PFSK-1 (cell line): Measurements from ENCODE around the gene TWNK.

Experiments
- FOXP2 ChIP-seq: optimal IDR thresholded peaks from 2 replicates; pipeline ENCODE3; 2011; ENCODE audit warnings: borderline replicate concordance, control low read depth, inconsistent platforms; ENCODE audit not compliant: insufficient read depth; ENCODE audit errors: extremely low read length, extremely low read depth
- POLR2AphosphoS5 ChIP-seq: IDR thresholded peaks from 2 replicates; pipeline ENCODE4 v1.6.1; 2012; ENCODE audit warnings: low read depth, mild to moderate bottlenecking, control low read depth, low read length, moderate library complexity
- REST ChIP-seq, 2 experiments: IDR thresholded peaks; 2 replicates each; pipeline versions ENCODE4 v1.6.1 to v1.8.0; 2011 to 2012; ENCODE audit warnings: low read depth in 2 of 2, low read length in 2 of 2, control low read depth in 1 of 2, inconsistent platforms in 1 of 2, mild to moderate bottlenecking in 1 of 2, moderate library complexity in 1 of 2; ENCODE audit not compliant: insufficient read depth in 1 of 2
- SIN3A ChIP-seq: IDR thresholded peaks from 2 replicates; pipeline ENCODE4 v1.6.1; 2012; ENCODE audit warnings: mild to moderate bottlenecking, low read length, moderate library complexity, borderline replicate concordance; ENCODE audit not compliant: insufficient read depth
- TAF1 ChIP-seq: IDR thresholded peaks from 2 replicates; pipeline ENCODE4 v1.6.1; 2012; ENCODE audit warnings: low read length, control low read depth, borderline replicate concordance; ENCODE audit not compliant: insufficient read depth

Gene TWNK

DNA sequence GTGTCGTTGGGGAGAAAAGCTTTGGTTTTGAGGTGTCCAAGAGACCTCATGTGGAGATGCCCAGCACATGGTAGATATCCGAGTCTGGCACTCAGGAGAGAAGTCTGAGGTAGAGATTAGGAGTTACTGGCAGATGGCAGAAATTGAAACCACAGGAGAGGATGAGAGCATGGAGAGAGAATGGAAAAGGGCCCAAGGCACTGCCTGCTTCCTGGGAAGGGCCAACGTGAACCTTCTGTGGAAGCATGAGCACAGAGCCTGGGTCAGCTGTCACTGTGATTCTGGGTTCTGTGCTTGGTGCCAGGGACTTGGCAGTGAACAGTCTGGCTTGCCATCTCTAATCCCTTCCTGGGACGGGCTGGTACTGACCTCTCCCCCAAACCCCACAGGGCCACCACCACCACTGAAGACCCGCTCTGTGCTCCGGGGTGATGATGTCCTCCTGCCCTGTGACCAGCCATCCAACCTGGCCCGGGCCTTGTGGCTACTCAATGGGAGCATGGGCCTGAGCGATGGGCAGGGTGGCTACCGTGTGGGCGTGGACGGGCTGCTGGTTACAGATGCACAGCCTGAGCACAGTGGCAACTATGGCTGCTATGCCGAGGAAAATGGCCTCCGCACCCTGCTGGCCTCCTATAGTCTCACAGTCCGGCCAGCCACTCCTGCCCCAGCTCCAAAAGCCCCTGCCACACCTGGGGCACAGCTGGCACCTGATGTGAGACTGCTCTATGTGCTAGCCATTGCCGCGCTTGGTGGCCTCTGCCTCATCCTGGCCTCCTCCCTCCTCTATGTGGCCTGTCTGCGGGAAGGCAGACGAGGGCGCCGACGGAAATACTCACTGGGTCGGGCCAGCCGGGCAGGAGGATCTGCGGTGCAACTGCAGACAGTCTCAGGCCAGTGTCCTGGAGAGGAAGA, 4.2 kb upstream of the TWNK start:
- TF ChIP-seq REST (IDR thresholded peaks at IDR 0.05; ENCODE audit: insufficient read depth in 1 of 2, low read depth in 2 of 2, low read length in 2 of 2) (no peak), POLR2AphosphoS5 (no peak), SIN3A (no peak), TAF1 (no peak), FOXP2 (no peak)

DNA sequence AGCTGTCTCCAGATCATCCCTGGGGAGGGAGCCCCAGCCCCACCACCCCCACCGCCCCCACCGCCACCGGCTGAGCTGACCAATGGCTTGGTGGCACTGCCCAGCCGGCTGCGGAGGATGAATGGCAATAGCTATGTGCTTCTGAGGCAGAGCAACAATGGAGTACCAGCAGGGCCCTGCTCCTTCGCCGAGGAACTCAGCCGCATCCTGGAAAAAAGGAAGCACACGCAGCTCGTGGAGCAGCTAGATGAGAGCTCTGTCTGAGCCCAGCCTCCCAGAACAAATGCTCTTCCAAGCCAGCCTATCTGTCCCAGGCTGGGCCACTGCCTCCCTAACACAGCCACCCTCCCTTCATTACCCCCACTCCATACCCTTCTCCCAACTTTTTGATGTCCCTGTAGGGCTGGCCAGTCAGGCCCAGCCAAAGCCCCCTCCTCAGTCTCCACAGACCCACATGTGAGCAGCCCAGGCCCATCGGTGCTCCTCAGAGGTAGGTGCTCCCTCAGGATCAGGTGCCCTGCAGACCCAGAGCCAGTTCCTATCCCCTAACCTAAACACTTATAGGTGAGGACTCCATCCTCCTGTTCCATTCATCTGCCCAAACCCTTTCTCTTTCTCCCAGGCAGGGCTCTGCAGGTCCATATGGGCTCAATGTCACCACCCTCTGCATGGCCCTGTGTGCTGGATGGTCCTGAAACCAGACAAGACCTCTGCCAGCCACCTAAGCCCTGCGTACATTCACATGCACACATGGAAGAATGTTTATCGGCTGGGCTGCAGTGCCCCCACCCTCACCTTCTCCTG, 3.3 kb upstream of the TWNK start:
- TF ChIP-seq REST (IDR thresholded peaks at IDR 0.05; ENCODE audit: insufficient read depth in 1 of 2, low read depth in 2 of 2, low read length in 2 of 2) (no peak), POLR2AphosphoS5 (no peak), FOXP2 (no peak), SIN3A (no peak), TAF1 (no peak)

DNA sequence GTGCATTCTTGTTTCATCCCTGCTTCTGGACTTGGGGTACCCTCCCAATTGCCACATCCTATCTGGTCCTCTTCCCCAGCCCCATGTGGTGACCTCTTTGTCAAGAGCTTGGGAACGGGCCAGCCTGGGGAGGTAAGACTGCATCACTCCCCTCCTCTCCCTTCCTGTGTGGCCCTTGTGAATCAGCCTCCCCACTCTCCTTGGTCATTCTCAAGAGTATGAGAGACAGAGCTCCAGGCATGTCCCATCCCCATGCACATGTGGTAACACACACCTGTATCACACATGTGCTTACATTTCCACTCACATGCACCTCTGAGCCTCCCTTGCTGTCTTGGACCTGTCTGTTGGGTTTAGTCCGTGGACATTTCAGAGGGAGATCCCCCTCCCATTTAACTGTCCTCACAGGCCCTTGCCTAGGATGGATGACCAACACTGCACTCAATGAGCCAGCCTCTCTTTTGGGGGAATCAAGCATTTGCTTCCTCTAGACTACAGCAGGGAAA, 2.6 kb upstream of the TWNK start:
- TF ChIP-seq TAF1: no peak
- no peak for TF ChIP-seq POLR2AphosphoS5
- no peak for TF ChIP-seq FOXP2
- no peak for TF ChIP-seq SIN3A
- TF ChIP-seq REST (IDR thresholded peaks at IDR 0.05; ENCODE audit: insufficient read depth in 1 of 2, low read depth in 2 of 2, low read length in 2 of 2): no peak

DNA sequence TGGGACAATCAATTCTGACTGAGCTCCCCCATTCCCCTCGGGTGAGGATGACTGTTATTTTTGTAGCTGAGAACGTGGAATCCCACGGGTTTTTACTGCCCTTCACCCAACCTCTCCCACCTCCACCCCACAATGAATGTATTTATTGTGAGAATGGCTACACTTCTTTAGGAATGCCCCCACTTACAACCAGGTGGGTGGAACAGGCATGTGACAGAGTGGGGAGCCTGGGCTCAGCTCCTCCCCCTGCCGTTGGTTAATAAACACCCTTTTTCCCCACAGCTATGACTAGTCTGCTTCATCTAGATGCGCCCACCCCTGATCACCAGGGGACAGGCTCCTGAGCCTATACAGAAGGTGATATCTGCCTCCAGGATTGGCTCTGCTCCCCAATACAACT, 2.0 kb upstream of the TWNK start:
- TF ChIP-seq POLR2AphosphoS5 (no peak), REST (IDR thresholded peaks at IDR 0.05; ENCODE audit: insufficient read depth in 1 of 2, low read depth in 2 of 2, low read length in 2 of 2) (no peak), SIN3A (no peak), FOXP2 (no peak), TAF1 (no peak)
